SK-N-SH treated with all-trans-retinoic acid at 6 μM for 48 hours (cell line): ENCODE measurements around the gene POLD1.
"Not testable (repeated sequence)": the region's sequence is repeated elsewhere in the genome, so short reads cannot be mapped to it uniquely, and the experiment has no call there.

Experiments used
- ATAC-seq: fragments of 200-7000 bp; cut with Tn5 transposase; 3 replicates; pipeline ENCODE4 v1.9.1; 2020; ENCODE audit warnings: mild to moderate bottlenecking, moderate library complexity
- BACH2 ChIP-seq: fragments of 250-450 bp; sonication (Bioruptor Pico); IDR thresholded peaks from 2 replicates; pipeline ENCODE4 v1.9.0; 2021; ENCODE audit warnings: mild to moderate bottlenecking, borderline replicate concordance
- CSDC2 ChIP-seq: fragments of 250-450 bp; sonication (Bioruptor Pico); IDR thresholded peaks from 2 replicates; pipeline ENCODE4 v1.5.0; 2020; ENCODE audit warnings: mild to moderate bottlenecking, moderate library complexity
- ESRRG ChIP-seq: fragments of 250-450 bp; sonication (Bioruptor Pico); IDR thresholded peaks from 2 replicates; pipeline ENCODE4 v1.6.1; 2021; ENCODE audit warnings: mild to moderate bottlenecking
- GLIS3 ChIP-seq: fragments of 250-450 bp; sonication (Bioruptor Pico); IDR thresholded peaks from 2 replicates; pipeline ENCODE4 v1.5.0; 2020; ENCODE audit warnings: mild to moderate bottlenecking, moderate library complexity
- OSR1 ChIP-seq: fragments of 250-450 bp; sonication (Bioruptor Pico); IDR thresholded peaks from 2 replicates; pipeline ENCODE4 v1.8.0; 2022; ENCODE audit warnings: moderate library complexity, mild to moderate bottlenecking, inconsistent platforms
- PPARA ChIP-seq: fragments of 250-450 bp; sonication (Bioruptor Pico); IDR thresholded peaks from 2 replicates; pipeline ENCODE4 v1.5.0; 2020; ENCODE audit warnings: mild to moderate bottlenecking, borderline replicate concordance
- RARB ChIP-seq: fragments of 250-450 bp; sonication (Bioruptor Pico); IDR thresholded peaks from 2 replicates; pipeline ENCODE4 v1.8.0; 2021; ENCODE audit warnings: mild to moderate bottlenecking, moderate library complexity
- SNAI2 ChIP-seq: fragments of 250-450 bp; sonication (Bioruptor Pico); IDR thresholded peaks from 2 replicates; pipeline ENCODE4 v1.5.0; 2020; ENCODE audit warnings: mild to moderate bottlenecking, moderate library complexity
- TCF4 ChIP-seq: fragments of 250-450 bp; sonication (Bioruptor Pico); IDR thresholded peaks from 2 replicates; pipeline ENCODE4 v1.8.0; 2021; ENCODE audit warnings: mild to moderate bottlenecking, moderate library complexity, borderline replicate concordance
- TOX ChIP-seq: fragments of 250-450 bp; sonication (Bioruptor Pico); IDR thresholded peaks from 2 replicates; pipeline ENCODE4 v1.8.0; 2021; ENCODE audit warnings: mild to moderate bottlenecking, moderate library complexity, borderline replicate concordance
- ZC3H10 ChIP-seq: fragments of 250-450 bp; sonication (Bioruptor Pico); IDR thresholded peaks from 2 replicates; pipeline ENCODE4 v1.5.1; 2021; ENCODE audit warnings: mild to moderate bottlenecking, moderate library complexity
- ZFP3 ChIP-seq: fragments of 250-450 bp; sonication (Bioruptor Pico); IDR thresholded peaks from 2 replicates; pipeline ENCODE4 v1.5.0; 2020; ENCODE audit warnings: mild to moderate bottlenecking, moderate library complexity
- ZFP30 ChIP-seq: fragments of 450-650 bp; formaldehyde crosslinking; IDR thresholded peaks from 2 replicates; pipeline ENCODE4 v1.5.0; 2022; ENCODE audit warnings: mild to moderate bottlenecking, moderate library complexity
- ZNF70 ChIP-seq: fragments of 450-650 bp; formaldehyde crosslinking; IDR thresholded peaks from 2 replicates; pipeline ENCODE4 v1.5.0; 2020; ENCODE audit warnings: mild to moderate bottlenecking, moderate library complexity
- TF ChIP-seq, protein P1 (sequence below): fragments of 250-450 bp; sonication (Bioruptor Pico); IDR thresholded peaks from 2 replicates; pipeline ENCODE4 v1.5.1; 2021; ENCODE audit warnings: mild to moderate bottlenecking, moderate library complexity
- TF ChIP-seq, protein P2 (sequence below): fragments of 250-450 bp; sonication (Bioruptor Pico); IDR thresholded peaks from 2 replicates; pipeline ENCODE4 v1.5.1; 2020; ENCODE audit warnings: low read depth, mild to moderate bottlenecking, moderate library complexity
- TF ChIP-seq, protein P3 (sequence below): fragments of 250-450 bp; sonication (Bioruptor Pico); IDR thresholded peaks from 2 replicates; pipeline ENCODE4 v1.8.0; 2021; ENCODE audit warnings: low read depth, mild to moderate bottlenecking, moderate library complexity, borderline replicate concordance
- TF ChIP-seq, protein P4 (sequence below): fragments of 250-450 bp; sonication (Bioruptor Pico); IDR thresholded peaks from 2 replicates; pipeline ENCODE4 v1.5.0; 2020; ENCODE audit warnings: mild to moderate bottlenecking, moderate library complexity
- TF ChIP-seq, protein P5 (sequence below): fragments of 250-450 bp; sonication (Bioruptor Pico); IDR thresholded peaks from 2 replicates; pipeline ENCODE4 v1.8.0; 2020; ENCODE audit warnings: mild to moderate bottlenecking, moderate library complexity, borderline replicate concordance

The POLD1 gene

DNA sequence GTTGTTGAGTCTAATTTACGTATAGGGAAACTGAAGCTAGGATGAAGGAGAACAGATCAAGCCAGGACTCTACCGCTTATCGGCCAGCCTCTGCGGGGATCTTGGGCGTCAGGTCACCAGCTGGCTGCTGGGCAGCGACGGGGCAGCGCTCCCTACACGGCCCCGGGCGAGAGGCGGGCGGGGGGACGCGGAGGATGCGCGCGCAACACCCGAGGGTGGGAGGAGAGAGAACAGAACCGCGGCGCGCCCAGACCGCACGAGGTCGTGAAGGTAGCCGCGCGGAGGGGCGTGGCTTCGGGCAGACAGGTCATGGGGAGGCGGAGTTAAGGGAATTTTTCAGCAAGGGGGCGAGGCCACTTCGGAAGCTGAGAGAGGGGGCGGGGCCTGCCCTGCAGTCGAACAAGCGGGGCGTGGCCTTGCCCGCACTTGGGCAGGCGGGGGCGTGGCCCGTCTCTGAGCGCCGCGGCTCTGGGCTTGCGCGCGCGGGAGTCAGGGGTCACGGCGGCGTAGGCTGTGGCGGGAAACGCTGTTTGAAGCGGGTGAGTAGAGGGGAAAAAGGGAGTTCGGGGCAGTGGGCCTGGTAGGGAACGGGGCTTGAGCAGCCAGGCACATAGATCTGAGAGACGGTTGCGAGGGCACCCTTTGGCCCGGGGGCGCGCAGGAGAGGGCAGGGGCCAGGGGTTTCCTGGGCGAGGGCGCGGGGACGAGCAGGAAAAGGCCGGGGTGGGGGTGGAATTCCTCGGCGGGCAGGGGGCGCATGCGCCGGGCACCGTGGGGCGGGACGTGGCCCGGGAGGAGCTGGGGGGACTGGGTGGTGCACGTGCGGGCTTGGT is at the start of gene POLD1:
Gene POLD1, plus strand, starts transcription at position 496 of the 833 bp plus-strand sequence. CDS start 14,505 bp downstream, outside the sequence.
- TF ChIP-seq, protein P1, sequence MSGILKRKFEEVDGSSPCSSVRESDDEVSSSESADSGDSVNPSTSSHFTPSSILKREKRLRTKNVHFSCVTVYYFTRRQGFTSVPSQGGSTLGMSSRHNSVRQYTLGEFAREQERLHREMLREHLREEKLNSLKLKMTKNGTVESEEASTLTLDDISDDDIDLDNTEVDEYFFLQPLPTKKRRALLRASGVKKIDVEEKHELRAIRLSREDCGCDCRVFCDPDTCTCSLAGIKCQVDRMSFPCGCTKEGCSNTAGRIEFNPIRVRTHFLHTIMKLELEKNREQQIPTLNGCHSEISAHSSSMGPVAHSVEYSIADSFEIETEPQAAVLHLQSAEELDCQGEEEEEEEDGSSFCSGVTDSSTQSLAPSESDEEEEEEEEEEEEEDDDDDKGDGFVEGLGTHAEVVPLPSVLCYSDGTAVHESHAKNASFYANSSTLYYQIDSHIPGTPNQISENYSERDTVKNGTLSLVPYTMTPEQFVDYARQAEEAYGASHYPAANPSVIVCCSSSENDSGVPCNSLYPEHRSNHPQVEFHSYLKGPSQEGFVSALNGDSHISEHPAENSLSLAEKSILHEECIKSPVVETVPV, result peak; percentile 14; the same call in 1 of the 2 replicates
- TF ChIP-seq OSR1 (CRISPR knock-in tag) (no peak), ZFP30 (CRISPR knock-in tag) (no peak), ESRRG (CRISPR knock-in tag) (no peak), RARB (CRISPR knock-in tag) (0 out of 2 replicates have a peak, but pooled peaks have one; percentile 26), TCF4 (CRISPR knock-in tag) (0 out of 2 replicates have a peak, but pooled peaks have one; percentile 18), SNAI2 (CRISPR knock-in tag) (no peak), ZNF70 (CRISPR knock-in tag) (no peak), GLIS3 (CRISPR knock-in tag) (peak; percentile 81; the same call in 1 of the 2 replicates), ZC3H10 (peak; percentile 13; the same call in 1 of the 2 replicates), TOX (peak; percentile 58; the same call in 1 of the 2 replicates)
- TF ChIP-seq, protein P2, sequence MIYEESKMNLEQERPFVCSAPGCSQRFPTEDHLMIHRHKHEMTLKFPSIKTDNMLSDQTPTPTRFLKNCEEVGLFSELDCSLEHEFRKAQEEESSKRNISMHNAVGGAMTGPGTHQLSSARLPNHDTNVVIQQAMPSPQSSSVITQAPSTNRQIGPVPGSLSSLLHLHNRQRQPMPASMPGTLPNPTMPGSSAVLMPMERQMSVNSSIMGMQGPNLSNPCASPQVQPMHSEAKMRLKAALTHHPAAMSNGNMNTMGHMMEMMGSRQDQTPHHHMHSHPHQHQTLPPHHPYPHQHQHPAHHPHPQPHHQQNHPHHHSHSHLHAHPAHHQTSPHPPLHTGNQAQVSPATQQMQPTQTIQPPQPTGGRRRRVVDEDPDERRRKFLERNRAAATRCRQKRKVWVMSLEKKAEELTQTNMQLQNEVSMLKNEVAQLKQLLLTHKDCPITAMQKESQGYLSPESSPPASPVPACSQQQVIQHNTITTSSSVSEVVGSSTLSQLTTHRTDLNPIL (CRISPR knock-in tag), result no peak
- ATAC-seq, result peak; percentile 88

DNA sequence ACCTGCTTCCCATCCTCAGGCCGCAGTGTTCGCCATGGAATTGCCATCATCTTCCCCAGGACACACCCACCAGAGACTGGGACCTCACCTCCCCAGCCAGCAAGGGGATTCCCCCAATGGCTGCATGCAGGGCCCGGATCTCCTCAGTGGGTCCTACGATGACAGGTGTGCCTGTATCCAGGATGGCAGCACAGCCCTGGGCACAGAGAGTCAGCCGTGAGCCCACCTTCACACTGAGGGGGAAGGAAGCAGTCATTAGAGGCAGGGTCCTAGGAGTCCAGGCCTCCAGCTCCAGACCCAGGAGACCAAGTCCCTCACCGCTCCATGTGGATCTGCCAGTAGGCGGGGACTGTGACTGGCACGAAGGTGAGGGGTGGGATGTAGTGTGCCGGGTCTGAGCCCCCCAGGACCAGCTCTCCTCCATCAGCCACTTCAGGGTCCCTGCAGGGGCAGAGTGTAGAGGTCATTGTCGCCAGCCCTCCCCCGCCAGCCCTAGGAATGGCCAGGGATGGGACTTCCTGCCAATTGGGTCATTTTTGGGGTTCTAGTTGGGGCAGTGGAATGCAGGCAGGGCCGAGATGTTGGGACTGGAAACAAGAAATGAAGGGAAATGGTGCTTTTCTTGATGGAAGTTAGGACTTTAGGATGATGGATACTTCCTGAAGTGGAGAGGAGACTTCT is 49.3 kb upstream of the POLD1 start:
- no peak for TF ChIP-seq BACH2 (CRISPR knock-in tag)
- no peak for TF ChIP-seq CSDC2
- TF ChIP-seq OSR1 (CRISPR knock-in tag), result no peak
- TF ChIP-seq GLIS3 (CRISPR knock-in tag), result no peak
- no peak for TF ChIP-seq TOX
- TF ChIP-seq, protein P3, sequence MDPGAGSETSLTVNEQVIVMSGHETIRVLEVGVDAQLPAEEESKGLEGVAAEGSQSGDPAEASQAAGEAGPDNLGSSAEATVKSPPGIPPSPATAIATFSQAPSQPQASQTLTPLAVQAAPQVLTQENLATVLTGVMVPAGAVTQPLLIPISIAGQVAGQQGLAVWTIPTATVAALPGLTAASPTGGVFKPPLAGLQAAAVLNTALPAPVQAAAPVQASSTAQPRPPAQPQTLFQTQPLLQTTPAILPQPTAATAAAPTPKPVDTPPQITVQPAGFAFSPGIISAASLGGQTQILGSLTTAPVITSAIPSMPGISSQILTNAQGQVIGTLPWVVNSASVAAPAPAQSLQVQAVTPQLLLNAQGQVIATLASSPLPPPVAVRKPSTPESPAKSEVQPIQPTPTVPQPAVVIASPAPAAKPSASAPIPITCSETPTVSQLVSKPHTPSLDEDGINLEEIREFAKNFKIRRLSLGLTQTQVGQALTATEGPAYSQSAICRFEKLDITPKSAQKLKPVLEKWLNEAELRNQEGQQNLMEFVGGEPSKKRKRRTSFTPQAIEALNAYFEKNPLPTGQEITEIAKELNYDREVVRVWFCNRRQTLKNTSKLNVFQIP (CRISPR knock-in tag), result no peak
- no peak for TF ChIP-seq ZNF70 (CRISPR knock-in tag)
- TF ChIP-seq, protein P4, sequence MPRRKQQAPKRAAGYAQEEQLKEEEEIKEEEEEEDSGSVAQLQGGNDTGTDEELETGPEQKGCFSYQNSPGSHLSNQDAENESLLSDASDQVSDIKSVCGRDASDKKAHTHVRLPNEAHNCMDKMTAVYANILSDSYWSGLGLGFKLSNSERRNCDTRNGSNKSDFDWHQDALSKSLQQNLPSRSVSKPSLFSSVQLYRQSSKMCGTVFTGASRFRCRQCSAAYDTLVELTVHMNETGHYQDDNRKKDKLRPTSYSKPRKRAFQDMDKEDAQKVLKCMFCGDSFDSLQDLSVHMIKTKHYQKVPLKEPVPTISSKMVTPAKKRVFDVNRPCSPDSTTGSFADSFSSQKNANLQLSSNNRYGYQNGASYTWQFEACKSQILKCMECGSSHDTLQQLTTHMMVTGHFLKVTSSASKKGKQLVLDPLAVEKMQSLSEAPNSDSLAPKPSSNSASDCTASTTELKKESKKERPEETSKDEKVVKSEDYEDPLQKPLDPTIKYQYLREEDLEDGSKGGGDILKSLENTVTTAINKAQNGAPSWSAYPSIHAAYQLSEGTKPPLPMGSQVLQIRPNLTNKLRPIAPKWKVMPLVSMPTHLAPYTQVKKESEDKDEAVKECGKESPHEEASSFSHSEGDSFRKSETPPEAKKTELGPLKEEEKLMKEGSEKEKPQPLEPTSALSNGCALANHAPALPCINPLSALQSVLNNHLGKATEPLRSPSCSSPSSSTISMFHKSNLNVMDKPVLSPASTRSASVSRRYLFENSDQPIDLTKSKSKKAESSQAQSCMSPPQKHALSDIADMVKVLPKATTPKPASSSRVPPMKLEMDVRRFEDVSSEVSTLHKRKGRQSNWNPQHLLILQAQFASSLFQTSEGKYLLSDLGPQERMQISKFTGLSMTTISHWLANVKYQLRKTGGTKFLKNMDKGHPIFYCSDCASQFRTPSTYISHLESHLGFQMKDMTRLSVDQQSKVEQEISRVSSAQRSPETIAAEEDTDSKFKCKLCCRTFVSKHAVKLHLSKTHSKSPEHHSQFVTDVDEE (CRISPR knock-in tag), result no peak
- TF ChIP-seq, protein P1, result no peak
- TF ChIP-seq, protein P2 (CRISPR knock-in tag), result no peak
- no peak for TF ChIP-seq ESRRG (CRISPR knock-in tag)
- TF ChIP-seq ZFP3 (CRISPR knock-in tag), result no peak
- TF ChIP-seq, protein P5, sequence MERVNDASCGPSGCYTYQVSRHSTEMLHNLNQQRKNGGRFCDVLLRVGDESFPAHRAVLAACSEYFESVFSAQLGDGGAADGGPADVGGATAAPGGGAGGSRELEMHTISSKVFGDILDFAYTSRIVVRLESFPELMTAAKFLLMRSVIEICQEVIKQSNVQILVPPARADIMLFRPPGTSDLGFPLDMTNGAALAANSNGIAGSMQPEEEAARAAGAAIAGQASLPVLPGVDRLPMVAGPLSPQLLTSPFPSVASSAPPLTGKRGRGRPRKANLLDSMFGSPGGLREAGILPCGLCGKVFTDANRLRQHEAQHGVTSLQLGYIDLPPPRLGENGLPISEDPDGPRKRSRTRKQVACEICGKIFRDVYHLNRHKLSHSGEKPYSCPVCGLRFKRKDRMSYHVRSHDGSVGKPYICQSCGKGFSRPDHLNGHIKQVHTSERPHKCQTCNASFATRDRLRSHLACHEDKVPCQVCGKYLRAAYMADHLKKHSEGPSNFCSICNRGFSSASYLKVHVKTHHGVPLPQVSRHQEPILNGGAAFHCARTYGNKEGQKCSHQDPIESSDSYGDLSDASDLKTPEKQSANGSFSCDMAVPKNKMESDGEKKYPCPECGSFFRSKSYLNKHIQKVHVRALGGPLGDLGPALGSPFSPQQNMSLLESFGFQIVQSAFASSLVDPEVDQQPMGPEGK (CRISPR knock-in tag), result no peak
- no peak for TF ChIP-seq PPARA (CRISPR knock-in tag)
- no peak for TF ChIP-seq ZC3H10
- no peak for TF ChIP-seq TCF4 (CRISPR knock-in tag)
- TF ChIP-seq, all 23 proteins: peak for 0
- ATAC-seq, result no peak

DNA sequence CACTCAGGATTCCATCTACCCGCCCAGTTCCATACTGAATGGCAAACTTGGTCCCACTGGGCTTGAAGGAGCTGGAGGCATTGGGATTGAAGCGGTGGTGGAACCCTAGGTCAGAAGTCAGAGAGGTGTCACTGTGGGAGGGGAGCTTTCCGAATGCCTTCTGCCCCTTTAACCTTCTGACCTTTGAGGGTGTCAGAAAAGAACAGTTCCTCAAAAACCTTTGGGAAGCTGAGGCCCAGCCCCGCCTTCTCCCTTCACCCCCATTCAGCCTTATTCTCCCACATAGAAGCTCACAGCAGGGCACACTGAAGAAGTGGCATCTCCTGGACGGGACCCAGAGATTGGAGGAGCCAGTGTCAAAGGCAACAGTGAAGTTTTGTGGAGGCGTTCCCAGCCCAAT is 47.1 kb upstream of the POLD1 start:
- ATAC-seq, result not testable (repeated sequence)
